Vagina (tissue), 2 donors: ENCODE measurements around the gene NPPB.

Source experiments
- CTCF ChIP-seq, 3 experiments: fragments of 450-650 bp in 2 of 3; fragments of 200-600 bp in 1 of 3; sonication (generic) in 1 of 3; IDR thresholded peaks; one replicate each; pipeline ENCODE4 v1.5.1; 2017 to 2019; ENCODE audit warnings: antibody characterized with exemption in 3 of 3, mild to moderate bottlenecking in 2 of 3, moderate library complexity in 2 of 3
- POLR2AphosphoS5 ChIP-seq, 2 donors: sonication (generic); formaldehyde crosslinking; IDR thresholded peaks; one replicate each; pipeline ENCODE4 v1.9.0; 2017; ENCODE audit warnings: antibody characterized with exemption in 2 of 2, mild to moderate bottlenecking in 2 of 2, low read depth in 1 of 2; ENCODE audit not compliant: insufficient read depth in 1 of 2

- TF ChIP-seq CTCF (IDR thresholded peaks at IDR 0.05) (no peak), POLR2AphosphoS5 (IDR thresholded peaks at IDR 0.05; ENCODE audit: insufficient read depth in 1 of 2, low read depth in 1 of 2) (no peak)
Measured at GRCh38 chr1:11847667-11848372, 10.9 kb downstream of the NPPB start, which contains the start of gene NPPA.
